ENCODE measurements around the gene ELL.

DNA sequence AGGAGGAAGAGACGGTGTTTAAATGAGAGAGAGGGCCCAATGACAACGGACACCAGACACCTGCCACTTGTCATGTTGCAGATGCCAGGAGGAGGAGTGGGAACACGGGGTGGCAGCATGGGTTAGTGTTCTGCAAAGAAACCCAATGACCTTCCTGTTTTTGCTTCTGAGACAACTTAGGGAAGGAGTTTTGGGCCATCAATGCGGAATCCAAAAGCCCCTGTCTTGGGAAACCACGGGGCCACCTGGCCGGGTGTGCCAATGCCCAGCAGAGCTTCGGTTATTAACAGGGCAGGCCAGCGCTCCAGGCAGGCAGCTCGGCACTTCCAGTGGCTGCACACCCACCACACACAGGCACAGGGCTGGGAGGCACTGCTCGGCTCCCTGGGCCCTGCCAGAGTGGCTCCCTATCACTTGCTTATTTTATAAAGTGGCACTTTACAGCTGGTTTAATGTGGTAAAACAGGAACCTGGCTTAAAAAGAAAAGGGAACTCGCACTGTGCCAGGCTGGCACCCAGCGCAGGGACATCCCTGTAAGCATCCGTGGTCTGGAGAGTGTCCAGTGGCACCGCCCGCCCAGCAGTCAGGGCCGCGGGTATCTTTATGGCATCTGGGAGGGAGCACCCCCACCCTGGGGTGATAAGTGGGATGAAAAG lies 19.1 kb downstream of the ELL start:
- TF ChIP-seq, protein P1, sequence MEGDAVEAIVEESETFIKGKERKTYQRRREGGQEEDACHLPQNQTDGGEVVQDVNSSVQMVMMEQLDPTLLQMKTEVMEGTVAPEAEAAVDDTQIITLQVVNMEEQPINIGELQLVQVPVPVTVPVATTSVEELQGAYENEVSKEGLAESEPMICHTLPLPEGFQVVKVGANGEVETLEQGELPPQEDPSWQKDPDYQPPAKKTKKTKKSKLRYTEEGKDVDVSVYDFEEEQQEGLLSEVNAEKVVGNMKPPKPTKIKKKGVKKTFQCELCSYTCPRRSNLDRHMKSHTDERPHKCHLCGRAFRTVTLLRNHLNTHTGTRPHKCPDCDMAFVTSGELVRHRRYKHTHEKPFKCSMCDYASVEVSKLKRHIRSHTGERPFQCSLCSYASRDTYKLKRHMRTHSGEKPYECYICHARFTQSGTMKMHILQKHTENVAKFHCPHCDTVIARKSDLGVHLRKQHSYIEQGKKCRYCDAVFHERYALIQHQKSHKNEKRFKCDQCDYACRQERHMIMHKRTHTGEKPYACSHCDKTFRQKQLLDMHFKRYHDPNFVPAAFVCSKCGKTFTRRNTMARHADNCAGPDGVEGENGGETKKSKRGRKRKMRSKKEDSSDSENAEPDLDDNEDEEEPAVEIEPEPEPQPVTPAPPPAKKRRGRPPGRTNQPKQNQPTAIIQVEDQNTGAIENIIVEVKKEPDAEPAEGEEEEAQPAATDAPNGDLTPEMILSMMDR (conservative IDR thresholded peaks at IDR 0.05), result no peak
- TF ChIP-seq EZH2 (IDR thresholded peaks at IDR 0.05; ENCODE audit: low read depth), result no peak
